WTC11 (cell line): ENCODE results near the gene SEC16A. TPM values are rescaled to one million over a fixed set of nuclear protein-coding genes. Genes with fewer than 3 reads are reported as not detected.
A peak's percentile ranks its signal among the peaks of the same experiment; 100 is the strongest.

ENCODE experiments used
- ATAC-seq: fragments of 200-7000 bp; cut with Tn5 transposase; 2 replicates; pipeline ENCODE4 v1.10.0; 2021; ENCODE audit warnings: mild to moderate bottlenecking, moderate library complexity
- CTCF ChIA-PET: fragments of 300-600 bp; sonication (Branson Sonifier 250); formaldehyde crosslinking; loops from one replicate; lab custom pipeline; 2021; ENCODE audit warnings: antibody characterized with exemption; lab: Charles Lee
- POLR2A ChIA-PET: fragments of 350-600 bp; sonication (Branson Sonifier 250); formaldehyde crosslinking; loops from one replicate; lab custom pipeline; 2021; ENCODE audit warnings: antibody characterized with exemption; lab: Charles Lee
- DNase-seq: peaks from one replicate; pipeline ENCODE4 v3.0.0; 2021; ENCODE audit warnings: low spot score
- H3K27ac Mint-ChIP-seq: 2 replicates; pipeline ENCODE4 v1.8.0; 2021; ENCODE audit warnings: mixed read lengths
- H3K27me3 Mint-ChIP-seq: 2 replicates; pipeline ENCODE4 v1.8.0; 2021; ENCODE audit warnings: low read depth, mild to moderate bottlenecking, moderate library complexity, mixed read lengths
- H3K36me3 Mint-ChIP-seq: 2 replicates; pipeline ENCODE4 v1.8.0; 2021; ENCODE audit warnings: mixed read lengths
- H3K4me1 Mint-ChIP-seq: 2 replicates; pipeline ENCODE4 v1.8.0; 2022; ENCODE audit warnings: mixed read lengths
- H3K4me3 Mint-ChIP-seq: 2 replicates; pipeline ENCODE4 v1.8.0; 2021; ENCODE audit warnings: mild to moderate bottlenecking, moderate library complexity, mixed read lengths
- H3K9me3 Mint-ChIP-seq: 2 replicates; pipeline ENCODE4 v1.8.0; 2021; ENCODE audit warnings: mixed read lengths
- ARID4B ChIP-seq: sonication (generic); formaldehyde crosslinking; IDR thresholded peaks from 2 replicates; pipeline ENCODE4 v1.8.0; 2023; ENCODE audit warnings: missing genetic modification reagents, mild to moderate bottlenecking, borderline replicate concordance
- ATF1 ChIP-seq: sonication (generic); formaldehyde crosslinking; IDR thresholded peaks from 2 replicates; pipeline ENCODE4 v1.8.1; 2023; ENCODE audit warnings: mild to moderate bottlenecking, moderate library complexity, missing genetic modification reagents
- E2F4 ChIP-seq: sonication (generic); formaldehyde crosslinking; IDR thresholded peaks from 2 replicates; pipeline ENCODE4 v1.8.1; 2022; ENCODE audit warnings: low read depth, mild to moderate bottlenecking, moderate library complexity, missing genetic modification reagents, borderline replicate concordance
- ETV6 ChIP-seq: sonication (generic); formaldehyde crosslinking; IDR thresholded peaks from 2 replicates; pipeline ENCODE4 v1.8.1; 2022; ENCODE audit warnings: mild to moderate bottlenecking, missing genetic modification reagents
- FOXJ3 ChIP-seq: sonication (generic); formaldehyde crosslinking; IDR thresholded peaks from 2 replicates; pipeline ENCODE4 v1.9.0; 2021; ENCODE audit warnings: missing genetic modification reagents, mild to moderate bottlenecking, borderline replicate concordance
- GABPB1 ChIP-seq: sonication (generic); formaldehyde crosslinking; IDR thresholded peaks from 2 replicates; pipeline ENCODE4 v1.8.1; 2023; ENCODE audit warnings: mild to moderate bottlenecking, missing genetic modification reagents
- JUN ChIP-seq: sonication (generic); formaldehyde crosslinking; IDR thresholded peaks from 2 replicates; pipeline ENCODE4 v1.8.0; 2023; ENCODE audit warnings: mild to moderate bottlenecking, missing genetic modification reagents
- TP53 ChIP-seq: sonication (generic); formaldehyde crosslinking; IDR thresholded peaks from 2 replicates; pipeline ENCODE4 v1.8.1; 2023; ENCODE audit warnings: mild to moderate bottlenecking, missing genetic modification reagents
- ZMAT4 ChIP-seq: fragments of 250-450 bp; sonication (Bioruptor Pico); IDR thresholded peaks from 2 replicates; pipeline ENCODE4 v1.9.0; 2021; ENCODE audit warnings: mild to moderate bottlenecking
- ZNF138 ChIP-seq: sonication (generic); formaldehyde crosslinking; conservative IDR thresholded peaks from 2 replicates; pipeline ENCODE4 v1.8.1; 2022; ENCODE audit warnings: mild to moderate bottlenecking, moderate library complexity, missing genetic modification reagents
- ZNF396 ChIP-seq: fragments of 250-450 bp; sonication (Bioruptor Pico); IDR thresholded peaks from 2 replicates; pipeline ENCODE4 v1.8.0; 2021; ENCODE audit warnings: mild to moderate bottlenecking, moderate library complexity, borderline replicate concordance
- total RNA-seq: library from RNA; stranded (reverse); gene quantifications from 3 replicates; pipeline ENCODE4 v1.2.3, GENCODE V29; 2021
- TF ChIP-seq, protein P1 (sequence below): sonication (generic); formaldehyde crosslinking; IDR thresholded peaks from 2 replicates; pipeline ENCODE4 v1.8.1; 2023; ENCODE audit warnings: mild to moderate bottlenecking, missing genetic modification reagents, moderate library complexity
- TF ChIP-seq, protein P2 (sequence below): fragments of 250-450 bp; sonication (Bioruptor Pico); IDR thresholded peaks from 2 replicates; pipeline ENCODE4 v2.1.2; 2022; ENCODE audit warnings: mild to moderate bottlenecking, moderate library complexity
- TF ChIP-seq, protein P3 (sequence below): fragments of 250-450 bp; sonication (Bioruptor Pico); IDR thresholded peaks from 2 replicates; pipeline ENCODE4 v1.9.0; 2021; ENCODE audit warnings: mild to moderate bottlenecking, borderline replicate concordance
- TF ChIP-seq, protein P4 (sequence below): sonication (generic); formaldehyde crosslinking; IDR thresholded peaks from 2 replicates; pipeline ENCODE4 v1.8.0; 2022; ENCODE audit warnings: mild to moderate bottlenecking, missing genetic modification reagents
- TF ChIP-seq, protein P5 (sequence below): sonication (generic); formaldehyde crosslinking; IDR thresholded peaks from 2 replicates; pipeline ENCODE4 v1.8.1; 2023; ENCODE audit warnings: mild to moderate bottlenecking, missing genetic modification reagents, moderate library complexity

SEC16A gene
- total RNA-seq, 1 experiment from 2014 or later = 70.9 TPM

DNA sequence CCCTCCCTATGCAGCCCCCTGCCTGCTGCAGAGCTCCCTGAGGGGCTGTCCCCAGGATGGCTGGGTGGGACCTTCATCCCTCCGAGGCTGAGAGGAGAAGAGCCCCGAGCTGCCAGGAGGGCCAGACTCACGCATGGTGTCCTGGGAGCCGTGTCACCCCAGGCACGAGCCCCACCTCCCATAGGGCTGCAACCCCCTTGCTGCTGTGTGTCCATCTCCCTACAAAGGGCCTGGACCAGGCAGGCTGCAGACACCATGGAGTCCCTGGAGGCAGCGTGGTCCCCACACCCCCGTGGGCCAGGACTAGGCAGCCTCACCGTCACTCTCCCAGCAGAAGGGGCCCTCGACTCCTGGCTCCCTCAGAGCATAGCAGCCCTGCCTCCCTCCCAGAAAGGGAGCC, 11.2 kb upstream of the SEC16A start:
- DNase-seq = no peak
- H3K27me3 Mint-ChIP-seq = no peaks in the 10 kb centered on the region
- peaks cover 6% of the 10 kb centered on the region; the same call in 1 of the 2 replicates for H3K36me3 Mint-ChIP-seq
- ATAC-seq = no peak
- peaks cover 3% of the 10 kb centered on the region; the same call in 1 of the 2 replicates for H3K9me3 Mint-ChIP-seq
- TF ChIP-seq ATF1 (CRISPR knock-in tag) (no peak), TP53 (CRISPR knock-in tag) (no peak), GABPB1 (CRISPR knock-in tag) (no peak), JUN (no peak), FOXJ3 (no peak), ZNF396 (no peak)
- TF ChIP-seq, protein P1, sequence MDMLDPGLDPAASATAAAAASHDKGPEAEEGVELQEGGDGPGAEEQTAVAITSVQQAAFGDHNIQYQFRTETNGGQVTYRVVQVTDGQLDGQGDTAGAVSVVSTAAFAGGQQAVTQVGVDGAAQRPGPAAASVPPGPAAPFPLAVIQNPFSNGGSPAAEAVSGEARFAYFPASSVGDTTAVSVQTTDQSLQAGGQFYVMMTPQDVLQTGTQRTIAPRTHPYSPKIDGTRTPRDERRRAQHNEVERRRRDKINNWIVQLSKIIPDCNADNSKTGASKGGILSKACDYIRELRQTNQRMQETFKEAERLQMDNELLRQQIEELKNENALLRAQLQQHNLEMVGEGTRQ (CRISPR knock-in tag) = no peak
- H3K4me1 Mint-ChIP-seq = no peaks in the 10 kb centered on the region
- H3K27ac Mint-ChIP-seq = no peak overlapping the region
- H3K4me3 Mint-ChIP-seq = no peak overlapping the region
- CTCF ChIA-PET = no interaction called here
- POLR2A ChIA-PET = no interaction called here

DNA sequence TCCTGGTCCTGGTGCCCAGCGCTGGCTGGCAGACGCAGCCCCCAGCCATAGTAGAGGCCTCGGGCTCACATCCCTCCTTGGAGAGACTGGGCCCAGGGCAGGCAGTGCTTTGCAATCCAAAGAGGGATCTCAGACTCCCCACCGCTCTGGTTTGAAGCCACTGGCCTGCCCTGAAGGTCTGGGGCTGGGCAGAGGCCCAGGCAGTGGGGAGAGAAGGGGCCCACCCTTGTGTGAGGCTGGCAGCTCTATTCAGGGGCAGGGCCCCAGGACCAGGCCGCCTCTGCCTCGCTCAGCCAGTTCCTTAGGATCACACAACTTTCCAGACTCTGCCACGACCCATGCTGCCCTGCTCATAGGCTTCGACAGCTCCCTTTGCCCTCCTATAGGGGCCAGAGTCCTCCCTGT, 10.7 kb upstream of the SEC16A start:
- H3K9me3 Mint-ChIP-seq = peaks cover 3% of the 10 kb centered on the region; the same call in 1 of the 2 replicates
- H3K27me3 Mint-ChIP-seq = no peaks in the 10 kb centered on the region
- POLR2A ChIA-PET = no interaction called here
- DNase-seq = no peak
- ATAC-seq = no peak; the same call in 1 of the 2 replicates
- TF ChIP-seq, protein P2, sequence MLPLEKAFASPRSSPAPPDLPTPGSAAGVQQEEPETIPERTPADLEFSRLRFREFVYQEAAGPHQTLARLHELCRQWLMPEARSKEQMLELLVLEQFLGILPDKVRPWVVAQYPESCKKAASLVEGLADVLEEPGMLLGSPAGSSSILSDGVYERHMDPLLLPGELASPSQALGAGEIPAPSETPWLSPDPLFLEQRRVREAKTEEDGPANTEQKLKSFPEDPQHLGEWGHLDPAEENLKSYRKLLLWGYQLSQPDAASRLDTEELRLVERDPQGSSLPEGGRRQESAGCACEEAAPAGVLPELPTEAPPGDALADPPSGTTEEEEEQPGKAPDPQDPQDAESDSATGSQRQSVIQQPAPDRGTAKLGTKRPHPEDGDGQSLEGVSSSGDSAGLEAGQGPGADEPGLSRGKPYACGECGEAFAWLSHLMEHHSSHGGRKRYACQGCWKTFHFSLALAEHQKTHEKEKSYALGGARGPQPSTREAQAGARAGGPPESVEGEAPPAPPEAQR (CRISPR knock-in tag) = no peak
- 0 out of 2 replicates have a peak, but pooled peaks have one; percentile 44 for TF ChIP-seq ETV6 (CRISPR knock-in tag)
- TF ChIP-seq, all 79 proteins: peak for 1
- Mint-ChIP-seq H3K4me1 (no peaks in the 10 kb centered on the region), H3K4me3 (no peak overlapping the region), H3K27ac (no peak overlapping the region), H3K36me3 (peaks cover 3% of the 10 kb centered on the region; the same call in 1 of the 2 replicates)
- CTCF ChIA-PET = no interaction called here

DNA sequence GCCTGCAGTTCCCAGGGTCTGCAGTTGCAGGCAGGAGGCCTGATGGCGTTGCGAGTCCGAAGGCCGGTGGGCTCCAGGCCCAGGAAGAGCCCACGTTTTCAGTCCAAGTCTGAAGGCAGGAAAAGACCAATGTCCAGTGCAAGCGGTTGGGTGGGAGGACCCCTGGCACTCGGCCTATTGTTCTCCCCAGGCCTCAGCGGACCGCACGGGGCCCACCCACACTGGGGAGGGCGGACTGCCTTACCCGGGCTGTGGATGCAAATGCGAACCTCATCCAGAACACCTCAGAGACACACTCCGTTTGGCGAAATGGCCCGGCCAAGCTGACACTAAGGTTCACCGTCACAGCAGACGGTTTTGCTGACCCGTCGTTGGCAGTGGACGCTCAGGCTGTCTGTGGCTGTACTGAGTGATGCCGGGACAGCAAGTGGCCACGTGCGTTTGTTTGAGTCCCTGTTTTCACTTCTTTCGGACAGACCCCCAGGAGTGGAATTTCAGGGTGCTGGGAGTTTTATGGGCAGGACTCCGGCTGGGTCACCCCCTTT, 10.2 kb upstream of the SEC16A start:
- Mint-ChIP-seq H3K36me3 (peaks cover 3% of the 10 kb centered on the region; the same call in 1 of the 2 replicates), H3K9me3 (peaks cover 3% of the 10 kb centered on the region; the same call in 1 of the 2 replicates), H3K27me3 (no peaks in the 10 kb centered on the region), H3K27ac (no peak overlapping the region; the same call in 1 of the 2 replicates), H3K4me3 (no peak overlapping the region), H3K4me1 (no peaks in the 10 kb centered on the region)
- ATAC-seq = no peak
- DNase-seq = no peak
- CTCF ChIA-PET = no interaction called here
- POLR2A ChIA-PET = no interaction called here
- no peak for TF ChIP-seq FOXJ3
- no peak for TF ChIP-seq ZNF138 (CRISPR knock-in tag)
- TF ChIP-seq, protein P3, sequence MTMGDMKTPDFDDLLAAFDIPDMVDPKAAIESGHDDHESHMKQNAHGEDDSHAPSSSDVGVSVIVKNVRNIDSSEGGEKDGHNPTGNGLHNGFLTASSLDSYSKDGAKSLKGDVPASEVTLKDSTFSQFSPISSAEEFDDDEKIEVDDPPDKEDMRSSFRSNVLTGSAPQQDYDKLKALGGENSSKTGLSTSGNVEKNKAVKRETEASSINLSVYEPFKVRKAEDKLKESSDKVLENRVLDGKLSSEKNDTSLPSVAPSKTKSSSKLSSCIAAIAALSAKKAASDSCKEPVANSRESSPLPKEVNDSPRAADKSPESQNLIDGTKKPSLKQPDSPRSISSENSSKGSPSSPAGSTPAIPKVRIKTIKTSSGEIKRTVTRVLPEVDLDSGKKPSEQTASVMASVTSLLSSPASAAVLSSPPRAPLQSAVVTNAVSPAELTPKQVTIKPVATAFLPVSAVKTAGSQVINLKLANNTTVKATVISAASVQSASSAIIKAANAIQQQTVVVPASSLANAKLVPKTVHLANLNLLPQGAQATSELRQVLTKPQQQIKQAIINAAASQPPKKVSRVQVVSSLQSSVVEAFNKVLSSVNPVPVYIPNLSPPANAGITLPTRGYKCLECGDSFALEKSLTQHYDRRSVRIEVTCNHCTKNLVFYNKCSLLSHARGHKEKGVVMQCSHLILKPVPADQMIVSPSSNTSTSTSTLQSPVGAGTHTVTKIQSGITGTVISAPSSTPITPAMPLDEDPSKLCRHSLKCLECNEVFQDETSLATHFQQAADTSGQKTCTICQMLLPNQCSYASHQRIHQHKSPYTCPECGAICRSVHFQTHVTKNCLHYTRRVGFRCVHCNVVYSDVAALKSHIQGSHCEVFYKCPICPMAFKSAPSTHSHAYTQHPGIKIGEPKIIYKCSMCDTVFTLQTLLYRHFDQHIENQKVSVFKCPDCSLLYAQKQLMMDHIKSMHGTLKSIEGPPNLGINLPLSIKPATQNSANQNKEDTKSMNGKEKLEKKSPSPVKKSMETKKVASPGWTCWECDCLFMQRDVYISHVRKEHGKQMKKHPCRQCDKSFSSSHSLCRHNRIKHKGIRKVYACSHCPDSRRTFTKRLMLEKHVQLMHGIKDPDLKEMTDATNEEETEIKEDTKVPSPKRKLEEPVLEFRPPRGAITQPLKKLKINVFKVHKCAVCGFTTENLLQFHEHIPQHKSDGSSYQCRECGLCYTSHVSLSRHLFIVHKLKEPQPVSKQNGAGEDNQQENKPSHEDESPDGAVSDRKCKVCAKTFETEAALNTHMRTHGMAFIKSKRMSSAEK (CRISPR knock-in tag) = no peak
- TF ChIP-seq ARID4B (CRISPR knock-in tag) = no peak
- TF ChIP-seq E2F4 (CRISPR knock-in tag) = no peak
- TF ChIP-seq, protein P4, sequence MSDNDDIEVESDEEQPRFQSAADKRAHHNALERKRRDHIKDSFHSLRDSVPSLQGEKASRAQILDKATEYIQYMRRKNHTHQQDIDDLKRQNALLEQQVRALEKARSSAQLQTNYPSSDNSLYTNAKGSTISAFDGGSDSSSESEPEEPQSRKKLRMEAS (CRISPR knock-in tag) = no peak
- TF ChIP-seq, protein P5, sequence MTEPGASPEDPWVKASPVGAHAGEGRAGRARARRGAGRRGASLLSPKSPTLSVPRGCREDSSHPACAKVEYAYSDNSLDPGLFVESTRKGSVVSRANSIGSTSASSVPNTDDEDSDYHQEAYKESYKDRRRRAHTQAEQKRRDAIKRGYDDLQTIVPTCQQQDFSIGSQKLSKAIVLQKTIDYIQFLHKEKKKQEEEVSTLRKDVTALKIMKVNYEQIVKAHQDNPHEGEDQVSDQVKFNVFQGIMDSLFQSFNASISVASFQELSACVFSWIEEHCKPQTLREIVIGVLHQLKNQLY (CRISPR knock-in tag) = no peak
- TF ChIP-seq ZMAT4 (CRISPR knock-in tag) = no peak
